ENCODE data around the gene R3HDM4. TPM values are rescaled to one million over a fixed set of nuclear protein-coding genes. Genes with fewer than 3 reads are reported as not detected.

R3HDM4 gene
- total RNA-seq, 4 donors from 2014 or later: 24.1 to 37.3 (median 26.8) TPM

DNA sequence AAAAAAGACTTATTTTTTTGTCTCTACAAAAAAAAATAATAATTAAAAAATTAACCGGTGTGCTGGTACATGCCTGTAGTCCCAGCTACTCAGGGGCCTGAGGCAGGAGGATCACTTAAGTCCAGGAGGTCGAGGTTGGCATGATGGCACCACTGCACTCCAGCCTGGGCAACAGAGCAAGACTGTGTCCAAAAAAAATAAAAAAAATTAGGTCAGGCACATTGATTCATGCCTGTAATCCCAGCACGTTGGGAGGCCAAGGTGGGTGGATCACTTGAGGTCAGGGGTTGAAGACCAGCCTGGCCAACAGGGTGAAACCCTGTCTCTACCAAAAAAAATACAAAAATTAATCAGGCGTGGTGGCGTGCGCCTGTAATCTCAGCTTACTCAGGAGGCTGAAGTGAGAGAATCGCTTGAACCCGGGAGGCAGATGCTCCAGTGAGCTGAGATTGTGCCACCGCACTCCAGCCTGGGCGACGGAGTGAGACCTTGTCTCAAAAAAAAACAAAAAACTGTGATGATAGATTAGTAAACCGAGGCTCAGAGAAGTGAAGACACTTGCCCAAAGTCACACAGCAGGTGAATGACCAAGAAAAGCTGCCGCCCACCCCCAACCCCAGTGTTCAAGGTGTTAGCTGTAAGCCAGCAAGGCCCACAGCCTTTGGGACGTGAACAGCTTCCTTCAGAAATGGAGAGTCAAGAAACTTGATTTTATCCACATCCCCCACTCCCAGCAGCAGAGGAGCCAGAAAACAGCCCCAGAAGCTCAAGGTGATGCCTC lies 10.4 kb downstream of the R3HDM4 start:
- TF ChIP-seq, protein P1, sequence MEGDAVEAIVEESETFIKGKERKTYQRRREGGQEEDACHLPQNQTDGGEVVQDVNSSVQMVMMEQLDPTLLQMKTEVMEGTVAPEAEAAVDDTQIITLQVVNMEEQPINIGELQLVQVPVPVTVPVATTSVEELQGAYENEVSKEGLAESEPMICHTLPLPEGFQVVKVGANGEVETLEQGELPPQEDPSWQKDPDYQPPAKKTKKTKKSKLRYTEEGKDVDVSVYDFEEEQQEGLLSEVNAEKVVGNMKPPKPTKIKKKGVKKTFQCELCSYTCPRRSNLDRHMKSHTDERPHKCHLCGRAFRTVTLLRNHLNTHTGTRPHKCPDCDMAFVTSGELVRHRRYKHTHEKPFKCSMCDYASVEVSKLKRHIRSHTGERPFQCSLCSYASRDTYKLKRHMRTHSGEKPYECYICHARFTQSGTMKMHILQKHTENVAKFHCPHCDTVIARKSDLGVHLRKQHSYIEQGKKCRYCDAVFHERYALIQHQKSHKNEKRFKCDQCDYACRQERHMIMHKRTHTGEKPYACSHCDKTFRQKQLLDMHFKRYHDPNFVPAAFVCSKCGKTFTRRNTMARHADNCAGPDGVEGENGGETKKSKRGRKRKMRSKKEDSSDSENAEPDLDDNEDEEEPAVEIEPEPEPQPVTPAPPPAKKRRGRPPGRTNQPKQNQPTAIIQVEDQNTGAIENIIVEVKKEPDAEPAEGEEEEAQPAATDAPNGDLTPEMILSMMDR (IDR thresholded peaks at IDR 0.05; ENCODE audit: low read depth): no peak

DNA sequence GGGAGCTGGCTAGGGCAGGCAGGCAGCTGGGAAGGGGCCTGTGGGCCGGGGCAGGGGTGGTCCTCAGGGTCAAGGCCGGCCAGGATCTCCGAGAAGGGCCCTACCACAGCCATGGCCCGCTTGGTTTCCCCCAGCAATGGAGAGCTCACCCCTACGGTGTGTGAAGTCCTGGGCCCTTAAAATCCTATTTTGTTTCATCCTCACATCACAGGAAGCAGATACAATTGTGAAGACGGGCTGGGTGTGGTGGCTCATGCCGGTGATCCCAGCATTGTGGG lies 11.0 kb downstream of the R3HDM4 start:
- TF ChIP-seq, protein P1 (IDR thresholded peaks at IDR 0.05; ENCODE audit: low read depth): no peak

DNA sequence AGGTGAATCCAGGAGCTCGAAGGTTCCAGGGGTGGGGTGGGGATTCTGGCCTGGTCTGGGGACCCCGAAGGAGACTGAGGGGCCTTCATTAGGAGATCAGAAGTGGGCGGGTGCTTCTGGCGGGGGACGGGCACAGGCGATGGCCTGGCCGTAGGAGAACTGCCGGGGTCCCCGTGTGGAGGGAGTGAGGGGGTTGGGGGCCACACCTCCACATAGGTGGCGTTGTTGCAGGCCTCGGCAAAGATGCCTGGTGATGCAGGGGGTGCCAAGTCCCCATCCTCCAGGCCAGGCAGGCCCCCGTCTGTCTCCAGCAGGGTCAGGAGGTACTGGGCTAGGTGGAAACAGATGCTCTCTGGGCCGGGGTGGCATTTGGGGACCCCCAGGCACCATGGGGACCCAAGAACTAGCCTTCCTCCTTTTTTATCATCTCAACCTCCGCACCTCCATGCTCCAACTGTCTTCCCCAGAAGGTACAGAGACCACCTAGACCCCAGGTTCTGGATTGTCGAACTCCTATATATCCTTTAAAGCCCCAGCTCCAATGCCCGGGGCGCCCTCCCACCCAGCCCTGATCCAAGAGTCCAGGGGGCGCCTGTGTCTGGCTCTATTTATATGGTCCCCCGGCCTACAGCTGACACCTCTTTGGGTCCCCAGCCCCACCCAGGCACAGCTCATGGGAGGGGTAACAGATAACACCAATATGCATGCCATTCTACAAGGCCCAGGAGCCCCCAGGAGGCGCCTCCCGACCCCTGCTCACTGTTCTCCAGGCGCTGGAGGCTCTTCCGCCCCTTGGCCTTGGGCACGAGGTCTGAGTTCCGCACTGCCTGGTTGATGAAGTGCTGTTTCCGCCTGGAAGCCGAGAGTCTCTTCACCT lies 11.6 kb downstream of the R3HDM4 start:
- TF ChIP-seq, protein P1 (IDR thresholded peaks at IDR 0.05; ENCODE audit: low read depth): no peak

DNA sequence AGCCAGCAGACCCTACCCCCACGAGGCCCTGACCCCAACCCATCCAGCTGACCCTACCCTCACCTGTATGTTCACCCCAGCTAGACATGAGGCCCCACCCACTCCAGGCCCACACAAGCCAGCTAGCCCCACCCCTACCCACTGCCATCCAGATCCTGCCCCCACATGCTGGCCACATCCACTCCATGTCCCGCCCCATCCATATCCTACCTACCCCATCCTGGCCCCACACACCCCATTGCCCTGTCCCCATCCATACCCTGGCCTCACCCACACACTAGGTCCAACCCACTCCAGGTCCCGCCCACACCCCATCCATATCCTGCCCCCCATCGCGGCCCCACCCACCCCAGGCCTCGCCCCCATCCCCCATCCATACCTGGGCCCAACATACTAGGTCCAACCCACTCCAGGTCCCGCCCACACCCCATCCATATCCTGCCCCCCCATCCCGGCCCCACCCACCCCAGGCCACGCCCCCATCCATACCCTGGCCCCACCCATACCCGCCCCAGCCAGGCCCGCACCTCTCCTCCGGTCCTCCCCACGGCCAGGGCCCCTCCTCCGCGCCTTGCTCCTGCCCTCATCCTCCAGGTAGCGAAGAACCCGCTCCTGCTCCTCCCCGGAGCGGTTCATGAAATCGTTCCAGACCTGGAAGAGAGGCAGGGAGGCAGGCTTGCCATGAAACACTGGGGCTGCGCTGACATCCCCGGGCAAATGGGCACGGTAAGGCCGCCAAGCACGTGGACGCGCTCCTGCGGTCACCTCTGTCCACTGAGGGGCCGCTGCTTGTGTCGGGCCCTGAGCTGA lies 12.5 kb downstream of the R3HDM4 start:
- TF ChIP-seq, protein P1 (IDR thresholded peaks at IDR 0.05; ENCODE audit: low read depth): no peak

DNA sequence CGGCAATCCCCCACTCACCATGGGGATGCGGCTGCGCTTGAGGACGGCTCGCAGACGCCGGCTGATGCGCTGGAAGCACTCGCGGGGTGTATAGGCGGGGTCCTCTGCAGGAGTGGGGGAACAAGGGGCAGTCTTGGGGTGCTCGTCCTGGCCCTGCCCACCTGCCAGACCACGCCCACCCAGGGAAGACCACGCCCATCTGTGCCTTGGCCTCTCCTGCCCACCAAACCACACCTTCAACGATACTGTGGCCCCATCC lies 13.0 kb downstream of the R3HDM4 start:
- TF ChIP-seq, protein P1 (IDR thresholded peaks at IDR 0.05; ENCODE audit: low read depth): no peak

DNA sequence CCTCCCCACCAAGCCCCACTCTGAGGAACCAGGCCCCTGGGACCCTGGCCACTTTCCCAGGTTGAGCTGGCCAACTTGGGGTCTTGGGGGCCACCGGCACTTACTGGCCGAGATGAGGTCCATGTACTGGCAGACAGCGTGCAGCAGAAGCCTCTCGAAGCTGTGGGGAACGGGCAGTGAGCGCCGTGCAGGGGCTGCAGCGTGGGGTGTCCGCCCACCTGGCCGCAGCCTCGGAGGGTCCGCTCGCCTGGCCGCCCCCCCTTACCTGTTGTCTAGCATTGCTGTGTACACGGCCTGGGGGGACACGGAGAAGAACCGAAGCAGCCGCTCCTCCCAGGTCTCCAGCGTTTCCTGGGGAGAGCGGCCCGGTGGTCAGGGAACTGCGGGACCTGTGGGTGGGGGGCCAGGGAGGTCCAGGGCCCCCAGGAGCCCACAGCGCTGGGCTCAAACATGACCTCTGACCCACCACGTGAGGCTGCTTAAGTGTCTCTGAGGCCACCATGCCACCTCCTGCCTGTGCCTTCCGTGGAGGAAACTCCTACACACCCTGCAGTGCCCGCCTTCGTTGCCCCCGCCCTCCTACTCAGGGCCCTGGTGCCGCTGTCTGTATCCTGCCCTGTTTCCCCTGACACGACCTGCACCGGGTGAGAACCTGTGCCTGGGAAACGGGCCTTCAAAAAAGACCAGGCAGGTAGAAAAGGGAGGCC lies 13.5 kb downstream of the R3HDM4 start:
- TF ChIP-seq, protein P1 (IDR thresholded peaks at IDR 0.05; ENCODE audit: low read depth): no peak
